RCC 7860 (cell line): ENCODE data around the gene SEPTIN14.
"Not testable (repeated sequence)": the region's sequence is repeated elsewhere in the genome, so short reads cannot be mapped to it uniquely, and the experiment has no call there.

Experiments
- DNase-seq: peaks from one replicate; pipeline ENCODE4 v3.0.0-alpha.2; 2015; ENCODE audit warnings: low spot score
- FAIRE-seq: peaks from 2 replicates; lab custom pipeline; 2012; peaks lifted over from hg19 to GRCh38; lab: Jason Lieb, UNC

SEPTIN14 gene

DNA sequence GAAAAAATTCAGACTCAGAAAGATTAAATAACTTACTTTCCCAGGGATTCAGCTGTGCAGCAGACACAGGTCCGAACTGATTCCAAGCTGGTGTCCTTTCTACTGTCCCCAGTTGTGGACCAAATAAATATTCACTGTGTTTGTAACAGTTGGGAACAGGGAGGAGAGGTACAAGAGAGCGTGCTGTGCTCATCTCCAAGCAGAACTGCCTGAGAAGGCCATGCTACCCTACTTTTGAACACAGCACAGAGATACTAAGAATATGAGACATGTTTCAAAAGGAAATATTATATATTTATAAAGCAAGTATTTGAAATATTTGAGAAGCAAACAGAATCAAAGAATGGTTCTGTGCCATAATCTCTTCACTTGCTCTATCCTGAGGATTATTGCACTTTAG lies at the start of gene SEPTIN14:
SEPTIN14 (minus strand) TSS at position 101 of the 400 bp plus-strand sequence. CDS start 756 bp downstream, outside the sequence.
- FAIRE-seq = not testable (repeated sequence)

DNA sequence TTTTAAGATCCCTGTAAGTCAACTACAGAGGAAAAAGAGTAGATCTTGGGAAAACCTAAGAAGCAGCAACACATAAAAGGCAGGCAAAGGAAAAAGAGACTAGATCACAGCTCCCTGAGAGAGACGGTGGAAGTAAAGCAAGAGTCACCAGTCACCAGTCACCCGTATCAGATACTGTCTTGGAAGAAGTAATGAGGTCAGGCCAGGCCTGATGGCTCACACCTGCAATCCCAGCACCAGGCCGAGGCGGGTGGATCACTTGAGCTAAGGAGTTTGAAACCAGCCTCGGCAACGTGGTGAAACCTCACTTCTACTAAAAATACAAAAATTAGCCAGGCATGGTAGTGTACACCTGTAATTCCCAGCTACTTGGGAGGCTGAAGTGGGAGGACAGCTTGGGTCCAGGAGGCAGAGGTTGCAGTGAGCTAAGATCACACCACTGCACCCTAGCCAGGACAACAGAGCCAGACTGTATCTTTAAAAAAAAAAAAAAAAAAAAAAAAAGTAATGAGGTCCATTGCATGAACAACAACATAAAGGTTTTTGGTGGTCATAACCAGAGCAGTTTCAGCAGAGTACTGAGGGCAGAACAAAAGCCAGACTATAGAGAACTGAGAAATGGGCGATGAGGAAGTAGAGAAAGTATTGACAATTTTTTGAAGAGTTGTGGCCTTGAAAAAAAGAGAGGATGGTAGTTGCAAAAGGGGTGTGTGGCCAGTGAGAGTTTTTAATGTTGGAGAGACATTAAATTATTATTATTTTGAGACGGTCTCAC lies 41.6 kb upstream of the SEPTIN14 start:
- FAIRE-seq (no peak), DNase-seq (no peak)

More for the DNA sequence above, at the start of gene SEPTIN14:
- not testable (repeated sequence) for DNase-seq

DNA sequence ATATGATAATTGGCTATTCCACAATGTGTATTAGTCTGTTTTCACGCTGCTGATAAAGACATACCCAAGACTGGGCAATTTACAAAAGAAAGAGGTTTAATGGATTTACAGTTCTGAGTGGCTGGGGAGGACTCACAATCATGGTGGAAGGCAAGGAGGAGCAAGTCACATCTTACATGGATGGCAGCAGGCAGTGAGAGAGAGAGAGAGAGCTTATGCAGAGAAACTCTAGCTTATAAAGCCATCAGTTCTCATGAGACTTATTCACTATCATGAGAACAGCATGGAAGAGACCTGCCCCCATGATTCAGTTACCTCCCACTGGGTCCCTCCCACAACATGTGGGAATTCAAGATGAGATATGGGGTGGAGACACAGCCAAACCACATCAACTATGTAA lies 38.5 kb upstream of the SEPTIN14 start:
- DNase-seq, FAIRE-seq: not testable (repeated sequence)

DNA sequence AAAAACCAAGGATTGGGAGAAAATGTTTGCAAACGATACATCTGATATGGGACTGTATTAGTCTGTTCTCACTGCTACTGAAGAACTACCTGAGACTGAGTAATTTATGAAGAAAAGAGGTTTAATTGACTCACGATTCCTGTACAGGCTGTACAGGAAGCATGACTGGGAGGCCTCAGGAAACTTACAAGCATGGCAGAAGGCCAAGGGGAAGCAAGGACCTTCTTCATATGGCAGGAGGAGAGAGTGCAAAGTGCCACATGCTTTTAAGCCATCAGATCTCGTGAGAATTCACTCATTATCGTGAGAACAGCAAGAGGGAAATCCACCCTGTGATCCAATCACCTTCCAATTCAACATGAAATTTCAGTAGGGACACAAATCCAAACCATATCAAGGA lies 35.7 kb upstream of the SEPTIN14 start:
- DNase-seq = no peak
- FAIRE-seq = no peak

DNA sequence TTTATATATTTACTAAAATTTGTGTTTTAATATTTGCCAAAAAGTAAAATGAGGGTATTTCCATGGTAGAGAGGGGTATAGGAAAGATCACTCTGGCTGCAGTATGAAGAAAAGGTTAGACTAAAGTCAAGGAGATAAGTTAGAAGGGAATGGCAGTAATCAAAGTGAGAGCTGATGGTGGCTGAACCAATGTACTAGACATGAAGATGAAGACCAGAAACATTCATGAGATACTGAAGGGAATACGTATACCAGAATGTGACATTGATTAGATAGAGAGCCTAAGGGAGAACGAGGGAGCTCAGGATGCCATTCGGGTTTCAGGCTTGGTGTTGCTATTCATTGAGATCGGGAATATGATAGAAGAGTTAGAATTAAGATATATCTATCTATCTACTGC lies 32.5 kb upstream of the SEPTIN14 start:
- no peak for DNase-seq
- FAIRE-seq = no peak

DNA sequence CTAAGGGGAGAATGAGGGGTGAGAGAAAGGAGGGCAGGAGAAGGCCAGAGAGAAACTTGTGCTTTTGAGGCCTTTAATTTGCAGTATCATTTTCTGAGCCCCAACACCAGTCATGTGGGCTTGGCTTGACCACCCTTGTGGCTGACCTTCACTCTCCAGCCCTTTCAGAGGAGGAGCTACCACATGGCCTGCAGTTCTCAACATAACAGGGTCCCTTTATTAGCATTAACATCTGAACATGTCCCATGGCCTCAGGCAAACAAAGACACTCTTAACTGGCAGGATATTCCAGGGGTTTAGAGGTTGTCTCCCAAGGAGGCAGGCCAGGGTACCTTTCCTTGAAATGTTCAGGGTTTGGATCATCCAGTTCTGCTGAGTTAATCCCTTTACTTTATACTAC lies 31.4 kb upstream of the SEPTIN14 start:
- DNase-seq = no peak
- no peak for FAIRE-seq

DNA sequence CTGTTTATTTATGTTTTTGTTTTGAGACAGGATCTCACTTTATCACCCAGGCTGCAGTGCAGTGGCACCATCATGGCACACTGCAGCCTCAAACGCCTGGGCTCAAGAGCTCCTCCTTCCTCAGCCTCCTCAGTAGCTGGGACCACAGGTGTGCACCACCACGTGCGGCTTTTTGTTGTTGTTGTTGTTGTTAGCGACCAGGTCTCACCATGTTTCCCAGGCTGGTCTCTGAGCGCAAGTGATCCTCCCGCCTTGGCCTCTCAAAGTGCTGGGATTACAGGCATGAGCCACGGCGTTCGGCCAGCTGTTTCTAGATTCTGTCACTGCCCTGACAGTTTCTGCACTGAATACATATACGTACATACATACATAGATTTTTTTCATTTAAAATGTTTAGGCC lies 25.8 kb upstream of the SEPTIN14 start:
- FAIRE-seq, DNase-seq: not testable (repeated sequence)

DNA sequence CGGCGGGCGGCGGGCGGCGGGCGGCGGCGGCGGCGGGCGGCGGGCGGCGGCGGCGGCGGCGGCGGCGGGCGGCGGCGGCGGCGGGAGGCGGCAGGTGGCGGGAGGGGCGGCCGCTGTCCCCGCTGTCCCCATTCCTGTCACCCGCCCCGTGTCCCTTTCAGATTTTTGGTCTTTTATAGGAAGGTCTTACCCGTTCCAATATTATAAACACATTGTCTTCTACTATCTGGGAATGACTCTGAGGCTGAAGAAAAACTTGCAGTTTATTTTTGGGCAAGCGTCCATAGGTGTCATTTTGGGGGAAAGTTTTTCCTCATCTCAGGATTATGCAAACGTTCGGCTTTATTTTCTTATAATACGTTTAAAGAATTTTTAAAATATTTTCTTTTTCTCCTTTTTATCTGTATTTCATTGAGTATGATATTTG lies 25.3 kb upstream of the SEPTIN14 start:
- no peak for FAIRE-seq
- DNase-seq = no peak

DNA sequence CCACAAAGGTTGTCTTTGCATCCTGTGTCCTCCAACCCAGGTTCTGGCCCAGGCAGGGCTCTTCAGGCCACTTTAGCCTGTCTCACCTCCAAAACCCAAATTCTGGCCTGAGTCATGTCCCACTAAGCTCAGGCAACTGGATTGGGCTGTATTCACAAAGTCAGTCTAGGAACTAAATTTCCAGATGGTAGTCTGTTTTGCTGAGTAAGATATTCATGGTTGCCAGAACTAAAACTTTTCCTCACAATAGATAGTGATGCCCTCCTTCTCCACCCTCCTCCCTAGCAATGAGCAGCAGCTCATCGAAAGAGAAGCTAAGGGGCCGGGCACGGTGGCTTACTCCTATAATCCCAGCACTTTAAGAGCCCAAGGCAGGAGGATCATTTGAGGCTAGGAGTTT lies 21.8 kb upstream of the SEPTIN14 start:
- FAIRE-seq (no peak), DNase-seq (no peak)

DNA sequence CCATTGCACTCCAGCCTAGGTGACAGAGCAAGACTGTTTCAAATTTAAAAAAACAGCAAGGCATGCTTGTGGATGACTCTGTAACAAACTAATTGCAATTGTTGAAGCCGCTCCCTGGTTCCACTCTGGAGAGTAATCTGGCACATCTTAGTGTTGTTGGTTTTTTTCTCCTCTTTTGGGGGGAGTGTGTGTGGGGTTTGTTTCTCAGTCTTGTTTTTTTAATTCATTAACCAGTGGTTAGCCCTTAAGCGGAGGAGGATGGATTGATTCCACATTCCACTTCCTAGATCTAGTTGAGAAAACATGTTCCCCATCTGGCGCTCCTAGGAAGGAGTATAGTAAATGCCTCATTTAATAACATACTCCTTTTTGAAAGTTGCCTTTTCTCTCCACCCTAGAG lies 16.1 kb upstream of the SEPTIN14 start:
- no peak for DNase-seq
- no peak for FAIRE-seq

DNA sequence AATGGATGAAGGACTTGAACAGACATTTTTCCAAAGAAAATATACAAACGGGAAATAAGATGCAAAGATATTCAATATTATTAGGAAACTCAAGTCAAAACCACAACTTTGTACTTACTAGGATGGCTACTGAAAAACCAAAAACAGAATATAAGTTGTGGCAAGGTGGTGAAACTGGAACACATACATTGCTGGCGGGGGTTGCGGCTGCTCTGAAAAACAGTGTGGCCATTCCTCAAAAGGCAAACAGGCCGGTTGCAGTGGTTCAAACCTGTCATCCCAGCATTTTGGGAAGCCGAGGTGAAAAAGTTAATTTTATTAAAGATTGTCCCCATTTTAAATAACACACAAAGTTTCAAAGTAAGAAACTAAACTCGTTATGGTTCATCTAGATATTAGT lies 14.8 kb upstream of the SEPTIN14 start:
- FAIRE-seq = no peak

DNA sequence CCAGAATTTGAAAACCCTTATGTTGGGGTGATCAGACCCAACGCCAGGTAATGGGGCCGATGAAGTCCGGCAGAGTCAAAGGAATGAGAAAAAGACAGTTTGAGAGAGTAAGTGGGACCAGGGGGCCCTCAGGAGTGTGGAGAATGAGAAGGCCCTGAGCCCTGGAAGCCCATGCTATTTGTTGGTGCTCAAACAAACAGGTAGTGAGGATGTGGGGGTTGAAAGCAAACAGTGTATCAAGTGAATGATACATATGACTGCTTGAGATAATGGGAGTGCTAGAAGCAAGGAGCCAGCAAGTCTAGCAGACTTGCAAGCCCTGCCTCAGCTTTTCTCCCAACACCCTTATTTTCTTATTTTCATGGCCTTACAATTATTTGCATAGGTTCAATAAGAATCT lies 11.2 kb upstream of the SEPTIN14 start:
- FAIRE-seq (no peak), DNase-seq (no peak)

More for the DNA sequence above, 14.8 kb upstream of the SEPTIN14 start:
- DNase-seq = no peak

DNA sequence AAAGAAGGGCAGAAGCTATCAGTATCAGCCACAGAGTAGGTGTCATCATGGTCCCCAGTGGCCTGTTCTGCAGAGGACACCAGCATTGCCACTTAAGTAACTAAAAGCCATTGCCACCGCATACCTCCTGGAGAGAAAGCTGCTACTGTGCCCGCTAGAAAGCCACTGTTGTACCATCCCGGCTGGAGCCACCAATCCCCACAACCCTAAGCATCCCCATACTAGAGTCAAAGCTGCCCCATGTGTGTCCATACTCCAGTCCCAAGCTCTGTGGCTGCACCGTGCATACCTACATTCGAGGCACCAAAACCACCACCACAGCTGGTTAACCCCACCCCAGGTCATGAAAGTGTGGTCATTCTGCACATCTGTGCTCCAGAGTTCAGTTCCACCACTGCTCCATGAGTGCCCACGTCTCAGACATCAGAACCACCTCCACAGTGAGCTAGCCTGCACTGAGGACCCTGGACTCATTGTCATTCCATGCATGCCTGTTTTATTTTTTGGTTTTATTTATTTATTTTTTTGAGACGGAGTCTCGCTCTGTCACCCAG lies 9.5 kb upstream of the SEPTIN14 start:
- DNase-seq (no peak), FAIRE-seq (no peak)

DNA sequence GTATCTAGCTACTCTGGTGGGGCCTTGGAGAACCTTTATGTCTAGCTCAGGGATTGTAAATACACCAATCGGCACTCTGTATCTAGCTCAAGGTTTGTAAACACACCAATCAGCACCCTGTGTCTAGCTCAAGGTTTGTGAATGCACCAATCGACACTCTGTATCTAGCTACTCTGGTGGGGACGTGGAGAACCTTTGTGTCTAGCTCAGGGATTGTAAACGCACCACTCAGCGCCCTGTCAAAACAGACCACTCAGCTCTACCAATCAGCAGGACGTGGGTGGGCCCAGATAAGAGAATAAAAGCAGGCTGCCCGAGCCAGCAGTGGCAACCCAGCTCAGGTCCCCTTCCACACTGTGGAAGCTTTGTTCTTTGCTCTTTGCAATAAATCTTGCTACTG lies 6.4 kb upstream of the SEPTIN14 start:
- not testable (repeated sequence) for DNase-seq, FAIRE-seq

DNA sequence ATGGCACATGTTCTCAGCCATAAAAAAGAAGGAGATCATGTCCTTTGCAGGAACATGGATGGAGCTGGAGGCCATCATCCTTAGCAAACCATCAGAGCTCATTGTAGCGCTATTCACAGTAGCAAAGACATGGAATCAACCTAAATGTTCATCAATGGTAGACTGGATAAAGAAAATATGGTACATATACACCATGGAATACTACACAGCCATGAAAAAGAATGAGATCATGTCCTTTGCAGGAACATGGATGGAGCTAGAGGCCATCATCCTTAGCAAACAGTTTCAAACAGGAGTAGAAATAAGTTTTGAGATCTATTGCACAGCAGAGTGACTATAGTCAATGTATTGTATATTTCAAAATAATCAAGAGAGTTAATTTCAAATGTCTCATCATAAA lies 17.4 kb downstream of the SEPTIN14 start:
- not testable (repeated sequence) for DNase-seq, FAIRE-seq

DNA sequence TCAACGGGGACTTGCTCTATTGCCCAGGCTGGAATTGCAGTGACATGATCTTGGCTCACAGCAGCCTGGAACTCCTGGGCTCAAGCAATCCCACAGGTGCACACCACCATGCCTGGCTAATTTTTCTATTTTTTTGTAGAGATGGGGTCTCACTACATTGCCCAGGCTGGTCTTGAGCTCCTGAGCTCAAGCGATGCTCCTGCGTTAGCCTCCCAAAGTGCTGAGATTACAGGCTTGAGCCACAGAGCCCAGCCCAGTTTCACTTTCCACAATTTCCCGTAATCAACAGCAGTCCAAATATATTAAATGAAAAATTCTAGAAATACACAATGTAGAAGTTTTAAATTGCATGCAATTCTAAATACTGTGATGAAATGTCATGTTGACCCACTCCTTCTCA lies 24.0 kb downstream of the SEPTIN14 start:
- FAIRE-seq = no peak
- DNase-seq = no peak

DNA sequence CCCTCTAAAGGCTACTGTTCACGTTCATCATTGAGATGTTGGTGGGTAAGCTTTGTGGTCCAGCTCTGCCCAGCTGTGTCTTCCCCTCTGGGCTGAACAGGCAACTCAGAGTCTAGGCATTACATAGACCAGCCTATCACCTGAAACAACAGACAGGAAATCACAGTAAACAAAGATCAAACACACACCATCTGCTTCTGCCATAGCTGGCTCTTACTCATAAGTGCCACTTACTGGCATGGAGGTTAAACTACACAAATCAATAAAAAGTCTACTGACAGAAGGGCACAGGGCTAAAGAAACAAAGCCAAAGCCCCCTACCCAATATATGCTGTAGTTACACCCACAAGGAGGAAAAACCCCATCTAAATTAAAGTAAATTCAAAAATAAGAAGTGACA lies 35.0 kb downstream of the SEPTIN14 start:
- DNase-seq (no peak), FAIRE-seq (no peak)

DNA sequence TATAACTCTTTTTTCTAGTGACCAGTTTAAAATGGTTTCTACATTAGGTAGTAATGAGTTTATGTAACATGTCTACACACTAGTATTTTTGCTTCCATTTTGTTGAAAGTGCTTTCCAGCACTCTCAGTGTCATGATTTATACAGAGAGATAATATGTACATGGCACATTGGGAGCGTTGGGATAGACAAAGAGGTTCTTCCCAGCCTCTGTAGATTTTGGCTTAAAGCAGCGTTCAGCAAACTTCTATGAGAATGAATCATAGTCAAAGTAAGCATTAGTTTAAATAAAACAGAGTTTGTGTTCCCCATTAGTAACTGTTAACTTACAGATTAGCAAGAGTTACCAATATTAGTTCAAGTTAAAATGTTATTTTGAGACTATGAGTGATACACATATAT lies 43.9 kb downstream of the SEPTIN14 start:
- FAIRE-seq (no peak), DNase-seq (no peak)

DNA sequence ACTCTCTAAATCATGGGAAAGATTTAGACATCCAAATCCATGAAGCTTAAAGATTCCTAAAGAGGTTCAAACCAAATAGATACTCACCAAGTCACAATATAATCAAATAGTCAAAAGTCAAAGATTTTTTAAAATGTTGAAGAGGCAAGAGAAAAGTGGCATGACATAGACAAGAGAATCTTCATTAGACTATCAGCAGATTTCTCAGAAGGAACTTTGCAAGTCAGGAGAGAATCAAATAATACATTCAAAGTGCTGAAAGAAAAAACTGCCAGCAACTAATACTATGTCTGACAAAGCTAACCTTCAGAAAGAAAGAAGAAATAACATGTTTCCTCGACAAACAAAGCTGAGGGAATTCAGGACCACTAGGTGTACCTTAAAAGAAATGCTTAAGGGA lies 65.3 kb downstream of the SEPTIN14 start:
- FAIRE-seq, DNase-seq: not testable (repeated sequence)

DNA sequence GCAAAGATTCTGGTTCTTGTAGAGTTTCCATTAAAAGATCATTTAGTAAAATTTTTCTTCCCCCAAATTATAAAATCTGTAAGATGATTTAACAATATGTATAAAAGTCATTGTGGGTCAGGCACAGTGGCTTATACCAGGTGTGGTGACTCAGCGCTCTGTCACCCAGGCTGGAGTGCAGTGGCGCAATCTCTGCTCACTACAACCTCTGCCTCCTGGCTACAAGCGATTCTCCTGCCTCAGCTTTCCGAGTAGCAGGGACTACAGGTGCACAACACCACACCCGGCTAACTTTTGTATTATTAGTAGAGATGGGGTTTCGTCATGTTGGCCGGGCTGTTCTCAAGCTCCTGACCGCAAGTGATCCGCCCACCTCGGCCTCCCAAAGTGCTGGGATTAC lies 68.0 kb downstream of the SEPTIN14 start:
- FAIRE-seq (no peak), DNase-seq (no peak)

DNA sequence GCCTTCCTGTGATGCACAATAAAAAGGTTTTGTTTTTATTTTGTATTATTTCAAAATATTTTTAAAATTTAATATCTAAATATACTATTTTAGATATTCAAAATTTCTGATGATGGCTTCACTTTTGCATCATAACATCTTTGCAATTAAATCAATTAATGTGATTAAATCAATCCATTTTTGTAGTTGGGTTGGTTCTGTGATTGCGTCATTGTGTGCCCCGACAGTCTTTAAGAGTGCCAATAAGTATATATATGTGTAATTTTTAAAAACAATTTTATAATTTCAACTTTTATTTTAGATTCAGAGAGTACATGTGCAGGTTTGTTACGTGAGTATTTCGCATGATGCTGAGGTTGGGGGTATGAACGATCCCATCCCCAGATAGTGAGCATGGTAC lies 70.5 kb downstream of the SEPTIN14 start:
- DNase-seq = no peak
- FAIRE-seq = no peak

DNA sequence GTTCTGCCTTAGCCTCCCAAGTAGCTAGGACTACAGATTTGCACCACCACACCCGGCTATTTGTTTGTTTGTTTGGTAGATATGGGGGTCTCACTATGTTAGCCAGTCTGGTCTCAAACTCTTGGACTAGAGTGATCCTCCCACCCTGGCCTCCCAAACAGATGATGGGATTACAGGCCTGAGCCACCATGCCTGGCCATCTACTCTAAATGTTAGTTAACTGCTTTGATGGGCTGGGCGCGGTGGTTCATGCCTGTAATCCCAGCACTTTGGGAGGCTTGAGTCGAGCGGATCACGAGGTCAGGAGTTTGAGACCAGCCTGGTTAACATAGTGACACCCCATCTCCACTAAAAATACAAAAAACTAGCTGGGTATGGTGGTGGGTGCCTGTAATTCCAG lies 74.8 kb downstream of the SEPTIN14 start:
- DNase-seq = no peak
- no peak for FAIRE-seq
